GM18526 (cell line): ENCODE results near the gene MS4A18.

Source experiments
- POLR2A ChIP-seq: IDR thresholded peaks from 3 replicates; pipeline ENCODE4 v1.6.1; 2011; ENCODE audit not compliant: insufficient read length; ENCODE audit errors: extremely low read depth

MS4A18 gene

GRCh38 chr11:60792521-60792920 is 68.0 kb downstream of the MS4A18 start:
- TF ChIP-seq POLR2A, result no peak
